ENCODE measurements around the gene GOLM1.

Gene GOLM1

DNA sequence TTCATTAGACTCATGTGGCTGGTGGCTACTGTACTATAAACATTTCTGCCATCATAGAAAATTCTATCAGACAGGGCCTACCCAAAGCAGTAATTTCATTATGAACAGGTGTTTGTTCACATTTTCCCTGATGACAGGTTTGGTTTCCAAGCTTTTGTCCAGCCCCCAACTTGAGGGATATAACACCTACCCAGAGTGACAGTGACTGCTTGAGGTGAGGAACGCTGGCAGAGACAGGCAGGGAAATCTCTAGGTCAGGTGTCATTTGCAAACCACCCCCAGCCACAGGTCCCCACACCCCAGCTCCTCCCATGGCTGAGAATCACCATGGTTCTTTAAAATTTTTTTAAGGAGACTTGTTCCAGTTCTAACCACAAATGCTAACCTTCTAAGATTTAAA is 25.5 kb downstream of the GOLM1 start:
- Histone ChIP-seq H3K4me3 (ENCODE audit: low read depth in 1 of 2, low read length in 1 of 2) (no peak overlapping the region), H3K36me3 (no peaks in the 10 kb centered on the region), H3K4me1 (ENCODE audit: control insufficient read depth in 1 of 2, insufficient read depth in 1 of 2, low read depth in 1 of 2, low read length in 1 of 2) (peaks cover 20 to 21% of the 10 kb centered on the region in 2 experiments), H3K27ac (no peak overlapping the region), H3K9me3 (no peaks in the 10 kb centered on the region), H3K27me3 (no peaks in the 10 kb centered on the region)
- TF ChIP-seq, protein P1, sequence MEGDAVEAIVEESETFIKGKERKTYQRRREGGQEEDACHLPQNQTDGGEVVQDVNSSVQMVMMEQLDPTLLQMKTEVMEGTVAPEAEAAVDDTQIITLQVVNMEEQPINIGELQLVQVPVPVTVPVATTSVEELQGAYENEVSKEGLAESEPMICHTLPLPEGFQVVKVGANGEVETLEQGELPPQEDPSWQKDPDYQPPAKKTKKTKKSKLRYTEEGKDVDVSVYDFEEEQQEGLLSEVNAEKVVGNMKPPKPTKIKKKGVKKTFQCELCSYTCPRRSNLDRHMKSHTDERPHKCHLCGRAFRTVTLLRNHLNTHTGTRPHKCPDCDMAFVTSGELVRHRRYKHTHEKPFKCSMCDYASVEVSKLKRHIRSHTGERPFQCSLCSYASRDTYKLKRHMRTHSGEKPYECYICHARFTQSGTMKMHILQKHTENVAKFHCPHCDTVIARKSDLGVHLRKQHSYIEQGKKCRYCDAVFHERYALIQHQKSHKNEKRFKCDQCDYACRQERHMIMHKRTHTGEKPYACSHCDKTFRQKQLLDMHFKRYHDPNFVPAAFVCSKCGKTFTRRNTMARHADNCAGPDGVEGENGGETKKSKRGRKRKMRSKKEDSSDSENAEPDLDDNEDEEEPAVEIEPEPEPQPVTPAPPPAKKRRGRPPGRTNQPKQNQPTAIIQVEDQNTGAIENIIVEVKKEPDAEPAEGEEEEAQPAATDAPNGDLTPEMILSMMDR (IDR thresholded peaks at IDR 0.05): no peak

DNA sequence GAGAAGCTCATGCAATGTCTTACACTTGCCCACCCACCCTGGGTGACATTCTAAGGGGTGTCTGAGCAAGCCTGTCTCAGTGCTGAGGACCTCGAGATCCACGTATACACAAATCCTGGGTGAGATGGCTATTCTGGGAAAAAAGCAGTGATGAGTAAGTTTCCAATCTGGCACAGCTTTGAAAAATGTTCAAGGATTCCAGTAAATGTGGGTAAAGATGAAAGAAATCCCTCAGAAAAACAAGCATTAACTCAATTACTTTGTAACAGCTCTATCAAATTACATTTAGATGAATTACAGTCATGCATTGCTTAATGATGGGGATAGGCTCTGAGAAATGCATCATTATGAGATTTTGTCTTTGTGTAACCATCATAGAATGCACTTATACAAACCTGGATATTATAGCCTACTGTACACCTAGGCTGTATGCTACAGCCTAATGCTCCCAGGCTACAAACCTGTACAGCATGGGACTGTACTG is 26.9 kb downstream of the GOLM1 start:
- Histone ChIP-seq H3K9me3 (no peaks in the 10 kb centered on the region), H3K36me3 (no peaks in the 10 kb centered on the region), H3K27me3 (no peaks in the 10 kb centered on the region), H3K27ac (no peak overlapping the region), H3K4me3 (ENCODE audit: low read depth in 1 of 2, low read length in 1 of 2) (no peak overlapping the region), H3K4me1 (ENCODE audit: control insufficient read depth in 1 of 2, insufficient read depth in 1 of 2, low read depth in 1 of 2, low read length in 1 of 2) (peaks cover 34 to 35% of the 10 kb centered on the region in 2 experiments)
- TF ChIP-seq, protein P1 (IDR thresholded peaks at IDR 0.05): no peak

DNA sequence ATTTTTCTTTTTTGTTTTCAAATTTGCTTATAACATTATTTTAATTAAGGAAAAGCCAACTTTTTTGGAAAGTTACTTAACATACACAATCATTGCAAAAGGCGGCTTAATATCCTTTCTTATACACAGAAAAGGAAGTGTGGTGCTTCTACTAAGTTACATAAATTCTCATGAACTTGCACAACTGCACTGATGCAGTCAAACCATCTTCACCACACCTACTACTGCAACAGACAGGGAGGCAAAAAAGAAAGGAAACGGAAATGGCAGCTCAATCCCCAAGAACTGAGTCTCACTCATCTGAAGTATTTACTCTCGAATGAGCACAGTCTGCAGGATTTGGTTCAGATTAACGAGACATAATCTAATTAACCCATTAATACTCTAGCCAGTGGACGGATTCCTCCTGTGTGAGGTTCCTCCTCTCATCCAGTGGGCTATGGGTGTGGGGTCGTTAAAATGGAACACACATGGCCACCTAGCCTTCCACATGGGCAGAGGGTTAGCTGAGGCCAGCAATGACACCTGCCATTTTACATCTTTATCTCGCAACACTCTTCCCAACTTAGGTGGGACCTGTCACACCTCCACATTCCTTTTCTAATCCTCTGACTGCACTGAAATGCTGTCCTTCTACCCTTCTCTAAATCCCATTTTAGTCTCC is 30.0 kb downstream of the GOLM1 start:
- Histone ChIP-seq H3K9me3 (no peaks in the 10 kb centered on the region), H3K36me3 (no peaks in the 10 kb centered on the region)

DNA sequence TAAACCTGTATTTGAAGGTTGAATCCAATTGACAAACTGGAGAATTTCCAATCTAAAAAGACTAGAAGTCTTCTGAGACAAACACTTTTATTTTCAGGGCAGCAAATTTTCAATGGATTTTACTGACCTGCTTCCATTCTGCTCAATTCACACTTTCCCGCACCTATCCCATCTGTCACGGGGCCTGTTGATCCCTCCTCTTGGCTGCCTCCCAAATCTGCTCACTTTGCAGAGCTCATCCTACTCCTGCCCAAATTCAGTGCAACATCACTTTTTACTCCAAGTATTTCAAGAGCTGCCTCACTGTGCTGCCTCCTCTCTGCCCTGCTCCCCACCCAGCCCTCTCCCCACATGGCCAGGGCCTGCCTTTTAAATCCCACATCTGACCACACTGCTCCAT is 35.1 kb downstream of the GOLM1 start:
- Histone ChIP-seq H3K4me1 (ENCODE audit: control insufficient read depth in 1 of 2, insufficient read depth in 1 of 2, low read depth in 1 of 2, low read length in 1 of 2) (peaks cover 51 to 53% of the 10 kb centered on the region in 2 experiments), H3K4me3 (ENCODE audit: low read depth in 1 of 2, low read length in 1 of 2) (no peak overlapping the region), H3K27me3 (no peaks in the 10 kb centered on the region), H3K36me3 (no peaks in the 10 kb centered on the region), H3K9me3 (no peaks in the 10 kb centered on the region), H3K27ac (no peak overlapping the region)
- TF ChIP-seq, protein P1 (IDR thresholded peaks at IDR 0.05): no peak

More for the DNA sequence above, 30.0 kb downstream of the GOLM1 start:
- Histone ChIP-seq H3K4me3 (ENCODE audit: low read depth in 1 of 2, low read length in 1 of 2) (peak overlapping the region; percentile 4 to 12), H3K27me3 (no peaks in the 10 kb centered on the region), H3K27ac (peak overlapping the region; percentile 75), H3K4me1 (ENCODE audit: control insufficient read depth in 1 of 2, insufficient read depth in 1 of 2, low read depth in 1 of 2, low read length in 1 of 2) (peaks cover 37 to 38% of the 10 kb centered on the region in 2 experiments)
- TF ChIP-seq, protein P1 (IDR thresholded peaks at IDR 0.05): no peak

DNA sequence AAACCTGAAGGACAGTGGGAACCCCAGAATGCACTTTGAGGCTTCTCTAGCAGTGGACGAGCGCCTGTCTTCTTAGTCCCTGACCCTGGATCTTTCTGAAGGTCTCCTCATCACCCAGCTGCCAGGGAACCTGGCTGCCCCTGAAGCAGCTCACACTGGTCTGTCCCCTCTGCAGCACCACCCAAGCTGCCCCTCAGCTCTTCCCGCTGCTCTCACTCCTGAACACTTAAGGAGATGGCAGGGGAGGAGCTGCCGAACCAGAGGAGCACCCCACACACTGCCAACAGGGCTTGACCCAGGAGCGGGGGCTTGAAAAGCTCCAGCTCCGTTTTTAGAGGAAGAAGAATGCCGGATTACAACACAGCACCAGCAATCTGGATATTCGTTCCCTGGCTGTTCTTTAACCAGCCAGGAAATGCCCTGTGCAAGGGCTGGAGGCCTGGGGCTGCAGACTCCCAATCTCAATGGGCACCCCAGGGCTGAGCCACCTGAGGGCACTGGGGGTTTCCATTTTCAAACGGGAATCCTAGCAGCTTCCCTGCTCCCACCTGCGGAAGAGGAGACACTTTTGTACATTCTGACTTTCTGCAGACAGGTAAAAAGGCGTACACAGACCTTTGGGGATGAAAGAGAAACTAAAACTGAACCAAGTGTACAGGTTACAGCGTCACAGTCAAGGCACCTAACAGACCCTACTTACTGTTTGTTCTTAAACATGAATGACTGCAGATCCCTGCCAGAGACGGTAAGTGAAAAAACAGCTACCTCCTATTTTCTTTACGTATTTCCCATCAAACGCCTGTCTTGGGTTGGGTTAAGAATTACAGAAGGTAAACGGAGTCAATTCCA is 36.3 kb downstream of the GOLM1 start:
- Histone ChIP-seq H3K4me1 (ENCODE audit: control insufficient read depth in 1 of 2, insufficient read depth in 1 of 2, low read depth in 1 of 2, low read length in 1 of 2) (peaks cover 40 to 42% of the 10 kb centered on the region in 2 experiments), H3K27ac (no peak overlapping the region), H3K36me3 (no peaks in the 10 kb centered on the region), H3K4me3 (ENCODE audit: low read depth in 1 of 2, low read length in 1 of 2) (no peak overlapping the region), H3K27me3 (no peaks in the 10 kb centered on the region), H3K9me3 (no peaks in the 10 kb centered on the region)
- TF ChIP-seq, protein P1 (IDR thresholded peaks at IDR 0.05): no peak
